SU-DHL-6 (cell line): Measurements from ENCODE around the gene KCNK4.

ENCODE experiments used
- H2AFZ ChIP-seq: fragments of 200-600 bp; sonication (generic); 2 replicates; pipeline ENCODE4 v1.6.1; 2014; ENCODE audit warnings: low read depth, mild to moderate bottlenecking, moderate library complexity, mixed read lengths, antibody characterized with exemption, low read length; ENCODE audit not compliant: severe bottlenecking
- H3F3A ChIP-seq: fragments of 200-600 bp; shearing (Covaris generic); 2 replicates; pipeline ENCODE4 v1.6.0; 2016; ENCODE audit warnings: antibody characterized with exemption, mild to moderate bottlenecking; ENCODE audit not compliant: insufficient read depth
- H3K27ac ChIP-seq: fragments of 200-600 bp; sonication (generic); 2 replicates; pipeline ENCODE4 v1.5.1; 2016; ENCODE audit warnings: low read depth, mild to moderate bottlenecking, low read length, moderate library complexity, mixed read lengths
- H3K27me3 ChIP-seq: fragments of 200-600 bp; sonication (generic), shearing (Covaris generic); 2 replicates; pipeline ENCODE4 v1.6.0; 2014; ENCODE audit warnings: mild to moderate bottlenecking, low read length
- H3K36me3 ChIP-seq: fragments of 200-600 bp; sonication (generic); 2 replicates; pipeline ENCODE4 v1.6.1; 2014; ENCODE audit warnings: mild to moderate bottlenecking, low read length, mixed read lengths
- H3K4me2 ChIP-seq: fragments of 300-600, 200-600 bp; shearing (Covaris generic), sonication (generic); 2 replicates; pipeline ENCODE4 v1.6.0; 2014; ENCODE audit warnings: low read length, low read depth, mild to moderate bottlenecking; ENCODE audit not compliant: poor library complexity, severe bottlenecking
- H3K4me3 ChIP-seq: fragments of 200-600 bp; sonication (generic); 2 replicates; pipeline ENCODE4 v1.5.1; 2014; ENCODE audit warnings: antibody characterized with exemption, low read length, mild to moderate bottlenecking, mixed read lengths; ENCODE audit not compliant: insufficient read depth, poor library complexity, severe bottlenecking
- H3K79me2 ChIP-seq: fragments of 200-600 bp; sonication (generic); 2 replicates; pipeline ENCODE4 v1.6.1; 2014; ENCODE audit warnings: mild to moderate bottlenecking, low read length, moderate library complexity; ENCODE audit not compliant: insufficient read depth
- H3K9ac ChIP-seq: fragments of 200-600 bp; sonication (generic); 2 replicates; pipeline ENCODE4 v1.7.0; 2014; ENCODE audit warnings: mild to moderate bottlenecking, low read length
- H3K9me2 ChIP-seq: fragments of 200-600 bp; sonication (generic); replicated peaks from 2 replicates; pipeline ENCODE4 v1.6.1; 2014; ENCODE audit warnings: low read length; ENCODE audit not compliant: insufficient read depth
- H3K9me3 ChIP-seq: fragments of 200-600 bp; sonication (generic); 2 replicates; pipeline ENCODE4 v1.6.1; 2014; ENCODE audit warnings: low read length, mixed read lengths; ENCODE audit not compliant: insufficient read depth
- H4K20me1 ChIP-seq: fragments of 200-600 bp; sonication (generic); 2 replicates; pipeline ENCODE4 v1.6.1; 2014; ENCODE audit warnings: low read depth, mild to moderate bottlenecking, antibody characterized with exemption, low read length, moderate library complexity, mixed read lengths
- CTCF ChIP-seq: fragments of 200-600 bp; sonication (generic); IDR thresholded peaks from one replicate; pipeline ENCODE4 v1.5.1; 2017; ENCODE audit warnings: antibody characterized with exemption, mild to moderate bottlenecking, low read length, moderate library complexity; ENCODE audit not compliant: insufficient read depth, poor library complexity, severe bottlenecking
- EZH2phosphoT487 ChIP-seq: fragments of 200-600 bp; sonication (generic), shearing (Covaris generic); conservative IDR thresholded peaks from 2 replicates; pipeline ENCODE4 v1.6.1; 2018; ENCODE audit warnings: mild to moderate bottlenecking, antibody characterized with exemption, low read length, moderate library complexity, mixed read lengths

Gene KCNK4

GRCh38 chr11:64288353-64288750 lies 2.8 kb upstream of the KCNK4 start:
- Histone ChIP-seq H3F3A (peaks cover 4% of the 10 kb centered on the region; the same call in 1 of the 2 replicates), H3K9ac (no peak overlapping the region), H3K27ac (no peak overlapping the region), H2AFZ (no peak overlapping the region), H3K4me2 (no peak overlapping the region), H3K36me3 (no peaks in the 10 kb centered on the region), H3K4me3 (no peak overlapping the region), H3K9me2 (no peaks in the 10 kb centered on the region), H3K27me3 (no peaks in the 10 kb centered on the region), H3K79me2 (0 out of 2 replicates have a peak, but pooled peaks cover 1% of the 10 kb centered on the region), H3K9me3 (no peaks in the 10 kb centered on the region), H4K20me1 (no peaks in the 10 kb centered on the region)
- TF ChIP-seq EZH2phosphoT487 (no peak), CTCF (no peak)

GRCh38 chr11:64289002-64289564 lies 2.0 kb upstream of the KCNK4 start:
- H3F3A ChIP-seq: peaks cover 4% of the 10 kb centered on the region; the same call in 1 of the 2 replicates
- no peak overlapping the region for H3K4me3 ChIP-seq
- no peak overlapping the region for H3K4me2 ChIP-seq
- TF ChIP-seq CTCF: no peak
- TF ChIP-seq EZH2phosphoT487: no peak
- H3K36me3 ChIP-seq: no peaks in the 10 kb centered on the region
- no peaks in the 10 kb centered on the region for H4K20me1 ChIP-seq
- H3K9me3 ChIP-seq: no peaks in the 10 kb centered on the region
- no peak overlapping the region for H3K27ac ChIP-seq
- no peaks in the 10 kb centered on the region for H3K27me3 ChIP-seq
- H2AFZ ChIP-seq: no peak overlapping the region
- no peaks in the 10 kb centered on the region for H3K79me2 ChIP-seq
- H3K9ac ChIP-seq: no peak overlapping the region
- H3K9me2 ChIP-seq: no peaks in the 10 kb centered on the region

- Histone ChIP-seq H3K79me2 (no peaks in the 10 kb centered on the region), H3F3A (no peaks in the 10 kb centered on the region), H3K4me3 (no peak overlapping the region), H3K9ac (no peak overlapping the region), H3K9me2 (no peaks in the 10 kb centered on the region), H3K27me3 (no peaks in the 10 kb centered on the region), H2AFZ (no peak overlapping the region), H3K9me3 (no peaks in the 10 kb centered on the region), H3K27ac (no peak overlapping the region), H3K36me3 (no peaks in the 10 kb centered on the region), H3K4me2 (no peak overlapping the region), H4K20me1 (no peaks in the 10 kb centered on the region)
- TF ChIP-seq EZH2phosphoT487 (no peak), CTCF (no peak)
Measured at GRCh38 chr11:64290352-64291261, 495 bp upstream of the KCNK4 start.
